ENCODE data around the gene SUFU.

DNA sequence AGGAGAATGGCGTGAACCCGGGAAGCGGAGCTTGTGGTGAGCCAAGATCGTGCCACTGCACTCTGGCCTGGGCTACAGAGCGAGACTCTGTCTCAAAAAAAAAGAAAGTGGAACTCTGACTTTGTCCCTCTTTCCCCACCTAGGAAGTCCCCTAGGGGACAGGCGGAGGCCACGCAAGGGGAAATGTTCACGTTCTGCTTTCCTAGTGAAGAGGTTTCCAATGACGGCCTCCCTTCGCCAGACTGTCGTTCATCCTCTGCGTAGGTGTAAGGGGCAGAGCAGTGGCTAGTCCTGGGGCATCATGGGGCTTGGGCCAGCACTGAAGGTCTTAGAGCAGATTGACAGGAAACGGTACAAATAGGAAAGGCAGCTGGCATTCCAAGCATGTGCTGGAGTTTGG is 30.6 kb downstream of the SUFU start:
- TF ChIP-seq, protein P1, sequence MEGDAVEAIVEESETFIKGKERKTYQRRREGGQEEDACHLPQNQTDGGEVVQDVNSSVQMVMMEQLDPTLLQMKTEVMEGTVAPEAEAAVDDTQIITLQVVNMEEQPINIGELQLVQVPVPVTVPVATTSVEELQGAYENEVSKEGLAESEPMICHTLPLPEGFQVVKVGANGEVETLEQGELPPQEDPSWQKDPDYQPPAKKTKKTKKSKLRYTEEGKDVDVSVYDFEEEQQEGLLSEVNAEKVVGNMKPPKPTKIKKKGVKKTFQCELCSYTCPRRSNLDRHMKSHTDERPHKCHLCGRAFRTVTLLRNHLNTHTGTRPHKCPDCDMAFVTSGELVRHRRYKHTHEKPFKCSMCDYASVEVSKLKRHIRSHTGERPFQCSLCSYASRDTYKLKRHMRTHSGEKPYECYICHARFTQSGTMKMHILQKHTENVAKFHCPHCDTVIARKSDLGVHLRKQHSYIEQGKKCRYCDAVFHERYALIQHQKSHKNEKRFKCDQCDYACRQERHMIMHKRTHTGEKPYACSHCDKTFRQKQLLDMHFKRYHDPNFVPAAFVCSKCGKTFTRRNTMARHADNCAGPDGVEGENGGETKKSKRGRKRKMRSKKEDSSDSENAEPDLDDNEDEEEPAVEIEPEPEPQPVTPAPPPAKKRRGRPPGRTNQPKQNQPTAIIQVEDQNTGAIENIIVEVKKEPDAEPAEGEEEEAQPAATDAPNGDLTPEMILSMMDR (IDR thresholded peaks at IDR 0.05): no peak
- TF ChIP-seq, protein P2, sequence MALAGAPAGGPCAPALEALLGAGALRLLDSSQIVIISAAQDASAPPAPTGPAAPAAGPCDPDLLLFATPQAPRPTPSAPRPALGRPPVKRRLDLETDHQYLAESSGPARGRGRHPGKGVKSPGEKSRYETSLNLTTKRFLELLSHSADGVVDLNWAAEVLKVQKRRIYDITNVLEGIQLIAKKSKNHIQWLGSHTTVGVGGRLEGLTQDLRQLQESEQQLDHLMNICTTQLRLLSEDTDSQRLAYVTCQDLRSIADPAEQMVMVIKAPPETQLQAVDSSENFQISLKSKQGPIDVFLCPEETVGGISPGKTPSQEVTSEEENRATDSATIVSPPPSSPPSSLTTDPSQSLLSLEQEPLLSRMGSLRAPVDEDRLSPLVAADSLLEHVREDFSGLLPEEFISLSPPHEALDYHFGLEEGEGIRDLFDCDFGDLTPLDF (CRISPR knock-in tag; IDR thresholded peaks at IDR 0.05): no peak
